Stimulated activated CD4-positive, alpha-beta T cell treated with anti-CD3 and anti-CD28 coated beads, TNF-alpha, amount 100 ng/mL, for 4 hours (primary cell): ENCODE results near the gene OGDH.
"Not testable (repeated sequence)": the region's sequence is repeated elsewhere in the genome, so short reads cannot be mapped to it uniquely, and the experiment has no call there.

Experiments used
- DNase-seq, 3 experiments: peaks; one replicate each; pipeline ENCODE4 v3.0.0-alpha.2; 2020; ENCODE audit warnings: low read depth in 3 of 3

The OGDH gene

DNA sequence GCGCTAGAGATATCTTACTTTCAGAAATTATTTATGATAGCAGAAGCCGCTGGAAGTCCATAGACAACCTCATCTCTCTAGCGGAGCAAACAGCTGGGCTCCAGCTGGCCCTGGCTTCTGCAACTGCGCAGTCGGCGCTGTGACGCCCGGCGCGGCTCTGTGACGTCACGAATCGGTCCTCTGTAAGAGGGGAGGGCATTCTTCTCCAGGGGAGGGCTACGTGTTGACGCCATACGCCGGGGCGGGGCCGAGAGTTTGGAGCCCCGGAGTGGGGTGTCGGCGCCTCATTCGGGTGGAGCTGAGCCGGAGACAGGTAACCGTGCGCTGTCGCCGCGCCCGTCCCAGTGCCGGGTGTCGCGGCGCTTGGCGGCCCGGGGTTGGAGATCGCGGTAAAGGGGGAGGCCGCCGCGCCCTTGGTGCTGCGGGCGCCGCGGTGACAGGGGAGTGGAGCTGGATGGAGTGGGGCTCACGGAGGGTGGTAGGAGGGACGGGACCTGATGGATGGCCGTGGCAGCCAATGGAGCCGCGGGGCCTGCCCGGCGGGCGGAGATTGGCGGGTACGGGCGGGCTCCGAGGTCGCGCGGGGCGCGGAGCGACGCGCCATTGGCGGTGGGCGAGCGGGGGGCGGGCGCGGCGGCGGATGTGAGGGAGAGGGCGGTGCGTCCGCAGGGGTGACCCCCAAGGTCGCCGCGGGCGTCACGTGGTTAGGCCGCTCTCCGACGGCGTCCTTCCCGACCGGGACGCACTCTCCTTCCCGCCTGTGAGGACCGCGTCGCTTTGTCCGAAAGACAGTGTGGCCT, at the start of gene OGDH:
Gene OGDH, plus strand, starts transcription at position 287 of the 800 bp plus-strand sequence. CDS start 17,717 bp downstream, outside the sequence.
- peak; percentile 97 to 99 (median 98) for DNase-seq

GRCh38 chr7:44557485-44557884, 48.9 kb upstream of the OGDH start:
- DNase-seq = no peak

GRCh38 chr7:44559485-44559884, 46.9 kb upstream of the OGDH start:
- DNase-seq = no peak

- no peak for DNase-seq
Observed at GRCh38 chr7:44561481-44561880, 44.9 kb upstream of the OGDH start.

DNA sequence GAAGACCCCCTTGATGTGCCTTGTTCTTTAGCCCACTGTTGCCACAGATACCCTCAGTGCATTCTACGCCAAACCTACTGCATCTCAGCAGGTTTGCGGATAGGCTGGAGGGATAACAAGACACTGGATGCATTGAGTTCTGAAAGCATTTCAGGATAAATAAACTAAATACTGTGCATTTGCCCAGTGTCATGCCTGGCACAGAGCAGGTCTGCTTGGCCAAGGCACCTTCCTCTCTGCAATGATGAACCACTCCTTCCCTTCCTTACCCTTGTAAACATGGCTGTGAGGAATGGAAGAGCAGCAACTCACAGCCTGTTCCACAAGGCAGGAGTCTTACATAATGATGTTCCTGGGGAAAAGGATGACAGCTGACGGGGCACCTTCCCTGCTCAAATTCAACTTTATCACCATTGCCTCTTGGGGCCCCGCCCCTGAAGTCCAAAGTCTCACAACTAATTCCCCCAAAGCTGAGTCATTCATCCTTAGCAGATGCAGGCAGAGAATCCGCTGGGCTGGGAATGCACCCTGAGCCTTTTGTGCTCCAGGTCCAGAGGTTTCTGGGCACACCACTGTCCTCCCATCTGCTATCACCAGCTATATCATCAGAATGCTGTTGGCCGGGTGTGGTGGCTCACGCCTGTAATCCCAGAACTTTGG, 44.3 kb upstream of the OGDH start:
- DNase-seq = no peak

DNA sequence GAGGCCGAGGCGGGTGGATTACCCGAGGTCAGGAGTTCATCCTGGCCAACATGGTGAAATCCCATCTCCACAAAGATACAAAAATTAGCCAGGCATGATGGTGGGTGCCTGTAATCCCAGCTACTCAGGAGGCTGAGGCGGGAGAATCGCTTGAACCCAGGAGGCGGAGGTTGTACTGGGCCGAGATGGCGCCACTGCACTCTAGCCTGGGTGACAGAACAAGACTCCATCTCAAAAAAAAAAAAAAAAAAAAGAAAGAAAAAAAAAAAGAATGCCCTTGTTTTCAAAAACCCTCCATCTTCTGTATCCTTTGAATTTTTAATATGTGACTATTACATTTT, 43.8 kb upstream of the OGDH start:
- not testable (repeated sequence) for DNase-seq

GRCh38 chr7:44563171-44563679, 43.2 kb upstream of the OGDH start:
- no peak for DNase-seq

GRCh38 chr7:44564606-44565005, 41.8 kb upstream of the OGDH start:
- no peak for DNase-seq

DNA sequence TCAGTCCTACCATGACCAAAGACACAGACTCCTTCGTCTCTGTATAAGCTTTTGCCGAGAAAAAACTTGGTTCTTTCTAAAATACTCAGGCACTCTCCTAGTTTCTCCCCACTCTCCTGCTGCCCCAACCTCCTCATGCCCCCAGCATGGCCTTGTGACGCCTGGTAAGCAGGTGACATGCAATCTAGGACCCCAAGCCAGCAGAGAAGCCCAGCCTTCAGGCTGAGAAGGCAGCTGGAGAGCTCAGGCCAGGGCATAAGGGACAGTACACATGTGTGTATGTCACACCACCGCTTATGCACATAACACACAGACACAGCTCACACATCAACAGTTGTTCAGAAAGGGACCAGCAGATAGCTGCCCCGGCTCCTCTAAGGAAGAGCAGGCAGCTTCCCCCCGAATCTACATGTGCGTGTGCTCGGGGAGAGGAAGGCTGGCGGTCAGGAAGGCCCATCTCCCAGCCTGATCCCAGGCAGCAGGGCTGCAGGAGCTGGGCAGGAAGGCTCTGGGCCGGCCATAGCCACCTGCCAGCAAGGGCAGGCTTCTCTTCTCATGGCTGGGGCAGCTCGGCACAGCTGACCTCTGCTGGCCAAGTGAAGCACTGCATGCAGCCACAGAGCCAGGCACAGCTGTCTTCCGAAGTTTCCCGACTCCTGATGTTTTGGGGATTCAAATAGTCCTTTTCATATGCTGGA, 41.2 kb upstream of the OGDH start:
- peak; percentile 32 to 41 (median 38) for DNase-seq

DNA sequence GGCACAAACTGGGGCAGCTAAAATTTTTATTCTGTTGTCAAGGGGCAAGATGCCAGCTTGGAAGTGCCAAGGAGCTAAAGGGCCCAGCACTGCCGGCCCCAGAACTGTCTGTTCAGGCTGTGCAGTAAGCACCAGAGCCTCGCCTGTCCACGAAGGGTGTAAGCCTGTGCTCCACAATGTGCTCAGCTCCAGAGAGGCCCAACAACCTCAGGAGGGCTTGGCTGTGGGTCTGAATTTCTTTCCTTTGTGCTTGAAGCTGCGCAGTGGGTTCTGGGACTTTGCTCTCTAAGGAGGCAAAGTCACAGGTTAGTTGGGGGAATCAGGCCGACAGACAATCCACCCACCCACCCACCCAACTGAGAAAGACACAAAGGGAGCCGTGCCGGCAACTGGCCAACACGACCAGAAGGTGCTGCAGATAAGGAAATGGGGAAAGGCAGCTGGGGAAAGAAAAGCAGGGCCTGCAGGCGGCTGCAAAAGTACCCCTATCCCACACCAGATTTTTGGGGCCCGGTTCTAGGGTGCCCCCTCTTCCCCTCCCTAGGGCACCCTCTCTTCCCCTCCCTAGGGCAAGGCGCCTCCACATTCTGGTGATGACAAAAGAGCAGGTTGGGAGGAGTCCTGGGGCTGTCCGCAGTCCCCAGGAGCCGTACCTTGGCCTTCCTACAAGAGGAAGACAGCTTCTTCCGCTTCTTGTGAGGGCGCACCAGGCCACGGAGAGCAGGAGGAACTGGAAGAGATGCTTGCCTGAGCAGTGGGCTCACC, 40.5 kb upstream of the OGDH start:
- no peak for DNase-seq

GRCh38 chr7:44566680-44567079, 39.7 kb upstream of the OGDH start:
- DNase-seq = no peak

- no peak for DNase-seq
Observed at GRCh38 chr7:44567884-44568283, 38.5 kb upstream of the OGDH start.

DNA sequence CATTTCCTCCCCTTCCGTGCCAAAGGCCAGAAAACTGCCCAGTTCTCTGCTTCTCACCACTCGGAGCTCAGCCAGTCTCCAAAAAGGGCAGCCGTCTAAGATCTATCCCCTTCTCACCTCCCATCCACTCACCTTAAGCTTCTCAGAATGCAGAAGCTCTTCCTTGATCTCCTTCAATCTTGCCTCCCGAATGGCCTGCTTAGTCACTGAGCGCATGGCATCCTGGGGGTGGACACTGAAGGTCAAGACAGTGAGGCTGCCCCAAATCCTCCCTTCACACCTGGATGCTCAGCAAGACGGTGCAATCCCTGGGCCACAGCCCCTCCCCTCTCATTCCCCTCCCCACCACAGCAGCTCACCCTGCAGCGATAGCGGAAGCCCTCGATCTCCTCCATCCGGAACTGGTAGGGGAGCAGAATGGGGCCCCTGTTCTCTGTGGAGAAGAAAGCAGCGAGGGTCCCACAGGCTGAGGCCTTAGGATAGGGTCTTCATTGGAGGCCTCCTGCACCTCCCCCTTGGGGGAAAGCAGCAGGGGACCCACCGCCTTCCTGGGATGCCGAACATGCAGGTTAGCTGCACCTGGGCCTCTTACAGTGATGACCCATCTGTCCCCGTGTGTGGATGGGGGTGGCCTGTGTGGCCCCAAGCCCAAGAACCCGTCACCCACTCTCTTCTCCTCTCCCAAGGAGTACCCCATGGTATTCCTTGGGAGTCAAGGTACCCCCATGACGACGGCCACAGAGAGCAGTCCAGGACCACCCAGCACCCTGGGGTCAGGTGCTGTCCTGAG, 37.5 kb upstream of the OGDH start:
- DNase-seq = no peak

GRCh38 chr7:44569959-44570358, 36.5 kb upstream of the OGDH start:
- no peak for DNase-seq

DNA sequence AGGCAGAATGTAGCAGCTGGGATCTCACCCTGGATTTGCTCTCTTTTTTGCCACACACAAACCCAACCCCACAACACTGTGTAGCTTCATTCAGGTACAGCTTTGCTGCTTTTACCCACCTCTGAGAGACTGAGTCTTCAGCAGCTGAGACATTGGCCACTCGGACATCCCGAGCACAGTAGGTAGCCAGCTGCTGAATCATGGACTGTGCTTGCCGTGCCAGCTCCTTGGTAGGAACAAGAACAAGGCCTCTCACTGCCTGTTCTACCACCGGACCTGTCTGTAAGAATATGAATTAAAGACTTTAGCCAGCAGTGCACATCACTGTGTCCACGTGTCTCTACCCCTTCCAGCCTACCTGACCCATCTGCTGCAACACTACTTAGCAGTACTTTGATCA, 33.7 kb upstream of the OGDH start:
- no peak for DNase-seq

DNA sequence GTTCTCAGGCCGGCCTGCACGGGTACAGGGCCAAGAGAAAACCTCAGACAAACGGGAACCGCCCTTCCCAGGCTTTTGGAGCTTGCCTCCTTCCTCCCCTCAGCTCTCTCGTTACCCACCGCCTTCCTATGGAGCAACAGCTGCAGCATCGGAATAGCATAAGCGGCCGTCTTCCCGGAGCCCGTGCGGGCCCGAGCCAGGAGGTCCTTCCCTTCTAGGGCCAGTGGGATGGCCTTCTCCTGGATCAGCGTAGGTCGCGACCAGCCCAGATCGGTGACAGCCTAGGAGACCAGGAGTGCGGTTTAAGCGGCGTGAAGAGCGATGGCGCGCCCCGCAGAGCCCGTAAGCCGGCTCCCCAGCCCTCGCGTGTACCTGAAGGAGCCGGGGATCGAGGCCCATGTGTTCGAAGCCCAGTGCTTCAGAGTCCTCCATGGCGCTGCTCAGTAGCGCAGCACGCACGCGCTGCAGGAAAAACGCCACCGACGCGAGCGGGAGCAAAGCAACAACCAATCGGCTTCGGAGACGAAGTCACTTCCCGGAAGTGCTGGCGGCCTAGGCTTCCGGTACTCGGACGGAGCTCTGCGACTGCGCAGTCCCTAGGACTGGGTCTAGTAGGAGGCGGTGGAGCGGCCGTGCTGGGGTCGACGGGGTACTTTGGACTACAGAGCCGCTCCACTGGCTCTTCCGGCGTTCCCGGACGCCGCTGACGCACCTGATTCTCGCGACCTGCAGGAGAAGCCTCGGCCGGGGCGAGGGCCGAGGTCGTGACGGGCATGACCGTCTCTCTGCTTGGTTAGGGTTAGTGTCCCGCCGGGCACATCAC, 32.8 kb upstream of the OGDH start, which contains the start of gene DDX56:
Gene DDX56, minus strand, starts transcription at position 445 of the 823 bp plus-strand sequence. Its CDS starts 13 bp downstream, at position 432.
- peak; percentile 79 to 87 (median 87) for DNase-seq

DNA sequence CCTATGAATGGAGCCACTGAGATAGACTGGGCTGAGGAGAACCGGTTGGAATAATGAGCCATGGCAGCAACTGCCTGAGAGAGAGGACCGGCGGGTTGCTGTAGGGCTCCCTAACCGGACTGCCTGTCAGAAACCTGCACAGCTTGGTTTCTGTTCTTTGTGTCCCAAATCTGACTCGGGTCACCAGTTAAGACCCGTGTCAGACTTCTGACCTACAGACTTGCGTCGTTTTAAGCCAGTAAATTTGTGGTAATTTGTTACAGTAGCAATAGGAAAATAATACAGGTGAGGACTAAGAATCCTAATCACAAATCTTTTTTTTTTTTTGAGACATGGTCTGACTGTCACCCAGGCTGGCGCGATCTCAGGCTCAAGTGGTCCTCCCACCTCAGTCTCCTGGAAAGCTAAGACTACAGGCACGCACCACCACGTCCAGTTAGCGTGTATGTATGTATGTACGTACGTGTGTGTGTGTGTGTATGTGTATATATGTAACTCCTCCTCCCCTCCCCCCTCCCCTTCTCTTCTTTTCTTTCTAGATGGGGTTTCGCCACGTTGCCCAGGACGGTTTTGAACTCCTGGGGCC, 32.0 kb upstream of the OGDH start:
- no peak for DNase-seq

DNA sequence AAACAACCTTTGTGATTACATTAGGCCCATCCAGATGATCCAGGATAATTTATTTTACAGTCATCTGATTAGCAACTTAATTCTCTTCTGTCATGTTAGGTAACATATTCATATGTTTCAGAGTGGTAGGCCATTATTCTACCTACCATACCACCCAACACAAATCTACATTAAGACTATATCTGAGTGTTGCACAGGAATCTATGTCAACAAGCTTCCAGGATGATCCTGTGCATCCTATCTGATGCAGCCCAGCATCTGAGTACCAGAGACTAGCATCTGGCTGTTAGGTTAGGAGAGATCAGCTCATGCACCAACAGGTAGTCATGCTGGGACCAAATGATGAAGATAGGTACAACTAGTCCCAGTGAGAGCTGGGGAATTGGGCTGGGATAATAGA, 31.4 kb upstream of the OGDH start:
- DNase-seq = no peak

DNA sequence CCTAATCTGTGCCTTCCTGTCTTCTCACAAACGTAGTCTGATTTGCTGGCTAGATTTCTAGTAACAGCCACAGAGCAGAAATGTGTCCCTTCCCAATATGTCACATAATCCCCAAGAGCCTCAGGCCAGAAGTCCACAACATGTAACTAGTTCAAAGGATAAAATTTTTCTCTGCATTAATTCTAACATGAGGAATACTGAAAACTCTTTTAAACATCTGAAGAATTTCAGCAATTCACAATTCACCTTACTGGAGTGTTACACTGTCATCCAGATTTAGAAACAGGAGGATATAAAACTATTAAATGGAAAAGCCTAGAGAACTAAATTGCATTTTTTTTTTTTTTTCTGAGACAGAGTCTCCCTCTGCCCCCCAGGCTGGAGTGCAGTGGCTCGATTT, 30.2 kb upstream of the OGDH start:
- DNase-seq = no peak
